NCI-H524 treated with DMSO at 0.1 percent for 48 hours (cell line): ENCODE measurements around the gene DUSP5.

Source experiments
- DNase-seq: peaks from one replicate; lab custom pipeline; 2025; lab: John Stamatoyannopoulos, UW

Gene DUSP5

GRCh38 chr10:110481919-110482318 is 15.8 kb upstream of the DUSP5 start:
- DNase-seq: no peak

- no peak for DNase-seq
These were observed 14.1 kb upstream of the DUSP5 start for GRCh38 chr10:110483633-110484032.

- no peak for DNase-seq
These were observed 12.2 kb upstream of the DUSP5 start for GRCh38 chr10:110485541-110485940.

- DNase-seq: no peak
These were observed 10.9 kb upstream of the DUSP5 start for GRCh38 chr10:110486680-110487410.

GRCh38 chr10:110487411-110488331 is 10.0 kb upstream of the DUSP5 start:
- DNase-seq: no peak

- no peak for DNase-seq
These were observed 9.4 kb upstream of the DUSP5 start for GRCh38 chr10:110488332-110488681.

- DNase-seq: no peak
These were observed 8.8 kb upstream of the DUSP5 start for GRCh38 chr10:110488940-110489339.

- no peak for DNase-seq
These were observed 7.1 kb upstream of the DUSP5 start for GRCh38 chr10:110490640-110491039.

- DNase-seq: no peak
These were observed 6.4 kb upstream of the DUSP5 start for GRCh38 chr10:110491346-110491745.

- DNase-seq: no peak
These were observed 5.5 kb upstream of the DUSP5 start for GRCh38 chr10:110492069-110492822.

GRCh38 chr10:110493832-110494426 is 3.8 kb upstream of the DUSP5 start:
- no peak for DNase-seq

GRCh38 chr10:110494532-110494931 is 3.2 kb upstream of the DUSP5 start:
- DNase-seq: no peak

GRCh38 chr10:110495731-110496552 is 1.8 kb upstream of the DUSP5 start:
- no peak for DNase-seq

GRCh38 chr10:110496553-110497437 is 912 bp upstream of the DUSP5 start:
- peak; percentile 61 for DNase-seq

GRCh38 chr10:110498087-110498981 is 627 bp downstream of the DUSP5 start:
- no peak for DNase-seq

- DNase-seq: no peak
These were observed 1.5 kb downstream of the DUSP5 start for GRCh38 chr10:110498982-110499795.

- no peak for DNase-seq
These were observed 2.2 kb downstream of the DUSP5 start for GRCh38 chr10:110499796-110500514.

- no peak for DNase-seq
These were observed 2.8 kb downstream of the DUSP5 start for GRCh38 chr10:110500515-110500905.
